HUES64 (cell line): ENCODE measurements around the gene BZW2.

Experiments
- H3K27ac ChIP-seq: 2 replicates; pipeline ENCODE4 v1.7.0; 2013; ENCODE audit warnings: low read depth, low read length, inconsistent platforms
- H3K27me3 ChIP-seq: 2 replicates; pipeline ENCODE4 v1.6.1; 2013; ENCODE audit warnings: mild to moderate bottlenecking, low read length; ENCODE audit not compliant: insufficient read depth
- H3K36me3 ChIP-seq: 2 replicates; pipeline ENCODE4 v1.6.1; 2013; ENCODE audit warnings: mild to moderate bottlenecking, low read length; ENCODE audit not compliant: insufficient read depth
- H3K4me1 ChIP-seq: 2 replicates; pipeline ENCODE4 v1.6.1; 2013; ENCODE audit warnings: mild to moderate bottlenecking, low read length, moderate library complexity; ENCODE audit not compliant: insufficient read depth
- H3K4me3 ChIP-seq: 2 replicates; pipeline ENCODE4 v1.5.1; 2013; ENCODE audit warnings: mild to moderate bottlenecking, low read length, moderate library complexity
- H3K9ac ChIP-seq: 2 replicates; pipeline ENCODE4 v1.6.1; 2013; ENCODE audit warnings: mild to moderate bottlenecking, low read depth, low read length
- H3K9me3 ChIP-seq: 2 replicates; pipeline ENCODE4 v1.6.1; 2013; ENCODE audit warnings: low read depth, low read length; ENCODE audit not compliant: insufficient read depth
- WGBS: fragments of 150-250, 120-280 bp; methylation state at CpG from one replicate; pipeline ENCODE4 v1.1.7; 2013; ENCODE audit warnings: missing lambda C conversion rate; 5-methylcytosine and 5-hydroxymethylcytosine counted together

BZW2 gene

DNA sequence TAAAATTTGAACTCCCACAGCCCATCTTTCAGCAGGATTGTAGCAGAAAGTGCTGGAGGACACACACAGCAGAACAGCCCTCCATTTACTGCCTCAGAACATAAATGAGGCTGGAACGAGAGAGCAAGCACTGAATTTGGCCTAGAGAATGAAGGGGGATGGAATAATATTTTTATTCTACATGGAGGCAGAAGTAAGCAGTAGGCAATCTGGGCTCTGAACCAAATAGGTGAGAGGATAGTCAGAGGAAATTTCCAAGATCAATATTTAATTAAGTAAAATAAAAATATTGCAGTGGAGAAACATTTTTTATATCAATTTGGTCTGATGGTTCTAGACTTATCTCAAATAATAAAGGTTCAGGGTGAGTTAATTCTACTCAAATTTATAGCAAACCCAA lies 78.4 kb downstream of the BZW2 start:
- Histone ChIP-seq H3K4me1 (no peaks in the 10 kb centered on the region), H3K9ac (no peak overlapping the region), H3K27me3 (no peaks in the 10 kb centered on the region), H3K9me3 (no peaks in the 10 kb centered on the region), H3K36me3 (no peaks in the 10 kb centered on the region), H3K27ac (no peak overlapping the region), H3K4me3 (no peak overlapping the region)
- WGBS = 89% methylated on average over 1 of the region's 1 CpG

DNA sequence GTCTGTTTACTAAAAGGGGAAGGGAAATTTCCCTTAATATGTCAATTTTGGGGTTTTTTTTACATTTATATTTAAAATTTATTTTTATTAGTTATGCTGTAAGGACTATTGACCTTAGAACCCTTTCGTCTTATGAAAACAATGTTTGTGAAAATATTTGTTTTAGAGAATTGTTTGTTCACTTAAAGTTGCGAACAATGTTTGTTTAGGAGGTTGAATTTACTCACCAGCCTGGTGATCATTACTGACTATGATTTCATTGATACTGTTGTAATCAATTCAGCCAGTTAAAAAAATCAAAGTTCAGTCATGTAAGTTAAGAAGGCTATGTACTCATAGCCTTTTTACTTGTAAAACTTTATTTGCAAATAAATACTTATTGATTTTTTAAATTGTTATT lies 80.2 kb downstream of the BZW2 start:
- no peak overlapping the region for H3K9ac ChIP-seq

DNA sequence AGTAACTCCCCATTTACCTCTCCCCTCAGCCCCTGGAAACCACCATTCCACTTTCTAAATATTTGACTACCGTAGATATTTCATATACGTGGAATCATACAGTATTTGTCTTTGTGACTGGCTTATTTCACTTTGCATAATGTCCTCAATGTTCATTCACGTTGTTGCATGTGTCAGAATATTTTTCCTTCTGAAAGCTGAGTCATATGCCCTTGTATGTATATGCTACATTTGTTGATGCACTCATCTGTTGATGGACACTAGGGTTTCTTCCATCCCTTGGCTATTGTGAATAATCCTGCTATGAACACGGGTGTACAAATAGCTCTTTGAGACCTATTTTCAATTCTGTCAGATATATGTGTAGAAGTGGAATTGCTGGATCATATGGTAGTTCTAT lies 81.8 kb downstream of the BZW2 start:
- Histone ChIP-seq H3K27ac (no peak overlapping the region), H3K9ac (no peak overlapping the region), H3K4me3 (no peak overlapping the region), H3K9me3 (no peaks in the 10 kb centered on the region), H3K27me3 (no peaks in the 10 kb centered on the region), H3K36me3 (no peaks in the 10 kb centered on the region), H3K4me1 (no peaks in the 10 kb centered on the region)
- 98% methylated on average over 4 of the region's 4 CpGs for WGBS

More for the DNA sequence above, 80.2 kb downstream of the BZW2 start:
- no peaks in the 10 kb centered on the region for H3K4me1 ChIP-seq
- no peaks in the 10 kb centered on the region for H3K9me3 ChIP-seq
- no peaks in the 10 kb centered on the region for H3K36me3 ChIP-seq
- 95% methylated on average over 2 of the region's 2 CpGs for WGBS
- no peaks in the 10 kb centered on the region for H3K27me3 ChIP-seq
- H3K4me3 ChIP-seq = no peak overlapping the region
- H3K27ac ChIP-seq = no peak overlapping the region

DNA sequence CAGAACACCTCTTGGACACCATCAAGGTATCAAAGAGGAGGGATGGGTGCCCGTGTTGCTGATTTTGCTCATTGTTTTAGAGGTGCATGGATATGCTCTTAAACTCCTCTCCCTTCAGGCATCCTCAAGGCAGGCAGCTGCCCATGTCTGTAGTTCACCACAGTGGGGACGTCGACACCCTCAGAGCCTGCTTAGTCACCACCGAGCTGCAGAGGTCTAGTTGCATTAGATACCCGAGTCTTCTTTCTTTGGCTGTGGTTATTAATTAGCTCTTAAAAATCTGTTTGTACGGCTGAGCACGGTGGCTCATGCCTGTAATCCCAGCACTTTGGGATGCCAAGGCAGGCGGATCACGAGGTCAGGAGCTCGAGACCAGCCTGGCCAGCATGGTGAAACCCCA lies 82.8 kb downstream of the BZW2 start:
- 94% methylated on average over 10 of the region's 10 CpGs for whole genome bisulfite sequencing
- Histone ChIP-seq H3K4me1 (no peaks in the 10 kb centered on the region), H3K27me3 (no peaks in the 10 kb centered on the region), H3K36me3 (no peaks in the 10 kb centered on the region), H3K27ac (no peak overlapping the region), H3K4me3 (no peak overlapping the region), H3K9me3 (no peaks in the 10 kb centered on the region), H3K9ac (no peak overlapping the region)

DNA sequence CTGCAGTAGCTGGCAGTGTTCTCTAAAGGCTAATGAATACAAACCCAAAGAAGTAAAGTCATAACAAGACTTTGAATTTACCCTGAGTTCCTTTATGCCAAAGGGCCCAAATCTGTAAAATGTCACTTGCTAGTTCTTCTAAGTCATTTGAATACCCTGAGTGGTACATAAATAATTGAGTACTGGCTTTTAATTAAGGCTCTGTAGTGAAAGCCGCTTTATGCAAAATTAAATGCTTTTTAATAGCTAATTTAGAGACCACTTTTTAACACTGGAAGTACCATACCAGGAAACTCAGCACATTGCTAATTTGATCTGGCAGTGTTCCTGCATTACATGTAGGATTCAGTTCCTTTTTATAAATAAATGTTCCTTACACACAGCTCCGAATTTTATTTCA lies 83.6 kb downstream of the BZW2 start:
- Histone ChIP-seq H3K4me3 (no peak overlapping the region), H3K27me3 (no peaks in the 10 kb centered on the region), H3K9me3 (no peaks in the 10 kb centered on the region), H3K9ac (no peak overlapping the region), H3K36me3 (no peaks in the 10 kb centered on the region), H3K27ac (no peak overlapping the region), H3K4me1 (no peaks in the 10 kb centered on the region)
- WGBS = 93% methylated on average over 2 of the region's 2 CpGs

DNA sequence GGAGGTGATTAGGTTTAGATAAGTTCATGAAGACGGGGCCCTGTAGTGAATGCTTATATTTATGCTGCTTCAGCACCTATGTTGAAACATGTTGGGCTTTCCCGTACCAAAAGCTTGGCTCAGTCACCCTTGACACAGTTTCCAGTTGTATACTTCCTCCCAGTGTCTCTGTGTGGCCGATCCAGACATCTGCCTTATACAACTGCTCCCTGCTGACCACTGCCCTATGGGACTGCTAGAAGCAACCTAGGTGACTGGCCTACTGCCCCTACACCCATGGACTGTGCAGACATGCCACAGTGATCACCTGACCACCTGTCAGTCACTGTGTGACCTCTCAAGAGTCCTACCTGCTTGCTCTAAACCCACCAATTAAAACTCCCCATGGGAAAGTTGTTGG lies 85.0 kb downstream of the BZW2 start:
- 97% methylated on average over 3 of the region's 3 CpGs for WGBS
- Histone ChIP-seq H3K9me3 (no peaks in the 10 kb centered on the region), H3K36me3 (no peaks in the 10 kb centered on the region), H3K27me3 (no peaks in the 10 kb centered on the region), H3K4me3 (no peak overlapping the region), H3K9ac (no peak overlapping the region), H3K4me1 (no peaks in the 10 kb centered on the region), H3K27ac (no peak overlapping the region)

DNA sequence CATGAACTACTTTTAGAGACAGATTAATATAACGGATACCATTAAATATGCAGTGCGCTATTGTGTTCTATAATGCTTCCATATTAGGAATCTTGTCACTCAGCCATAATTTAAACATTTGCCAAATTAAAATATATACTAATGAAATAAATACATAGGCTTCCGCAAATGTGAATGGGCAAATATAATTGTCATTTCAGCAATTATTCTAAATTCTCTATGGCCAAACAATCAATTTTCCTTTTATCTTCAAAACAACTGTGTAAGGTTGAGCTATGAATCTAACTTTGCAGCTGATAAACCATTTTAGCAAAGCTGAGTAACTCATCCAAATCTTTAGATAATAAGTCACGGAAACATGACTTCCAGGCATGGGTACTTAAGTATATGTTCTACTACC lies 86.8 kb downstream of the BZW2 start:
- H3K9ac ChIP-seq = no peak overlapping the region
- H3K27me3 ChIP-seq = no peaks in the 10 kb centered on the region
- no peaks in the 10 kb centered on the region for H3K36me3 ChIP-seq
- no peak overlapping the region for H3K27ac ChIP-seq
- WGBS = 100% methylated on average over 3 of the region's 4 CpGs
- peaks cover 8% of the 10 kb centered on the region; the same call in 1 of the 2 replicates for H3K4me1 ChIP-seq
- H3K9me3 ChIP-seq = no peaks in the 10 kb centered on the region
- H3K4me3 ChIP-seq = no peak overlapping the region

DNA sequence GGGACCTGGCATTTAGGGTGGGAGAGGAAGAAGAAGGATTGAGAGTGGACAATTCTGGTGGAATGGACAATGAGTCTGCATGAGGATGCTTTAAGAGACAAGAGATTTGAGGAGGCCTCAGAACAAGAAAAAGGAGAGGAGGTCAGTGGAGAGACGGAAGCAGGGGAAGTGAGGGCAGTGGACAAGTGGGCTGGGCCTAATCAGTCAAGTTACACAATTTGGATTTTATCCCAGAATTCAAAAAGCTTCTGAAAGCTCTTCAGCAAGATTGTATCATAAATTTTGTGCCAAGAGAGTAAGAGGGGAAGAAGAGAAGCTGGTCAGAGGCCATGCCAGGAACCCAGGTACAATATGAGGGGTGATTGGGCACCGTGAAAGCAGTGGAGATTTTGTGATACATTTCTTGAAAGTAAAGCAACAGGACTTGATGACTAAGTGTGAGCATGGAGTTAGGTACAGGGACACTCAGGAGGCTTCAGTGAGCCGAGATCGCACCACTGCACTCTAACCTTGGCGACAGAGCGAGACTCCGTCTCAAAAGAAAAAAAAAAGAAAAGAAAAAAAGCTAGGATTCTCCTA lies 88.3 kb downstream of the BZW2 start:
- no peak overlapping the region for H3K27ac ChIP-seq
- no peaks in the 10 kb centered on the region for H3K36me3 ChIP-seq
- no peaks in the 10 kb centered on the region for H3K9me3 ChIP-seq
- H3K27me3 ChIP-seq = no peaks in the 10 kb centered on the region
- H3K9ac ChIP-seq = no peak overlapping the region
- H3K4me1 ChIP-seq = peaks cover 8% of the 10 kb centered on the region; the same call in 1 of the 2 replicates
- no peak overlapping the region for H3K4me3 ChIP-seq
- WGBS = 88% methylated on average over 7 of the region's 7 CpGs

DNA sequence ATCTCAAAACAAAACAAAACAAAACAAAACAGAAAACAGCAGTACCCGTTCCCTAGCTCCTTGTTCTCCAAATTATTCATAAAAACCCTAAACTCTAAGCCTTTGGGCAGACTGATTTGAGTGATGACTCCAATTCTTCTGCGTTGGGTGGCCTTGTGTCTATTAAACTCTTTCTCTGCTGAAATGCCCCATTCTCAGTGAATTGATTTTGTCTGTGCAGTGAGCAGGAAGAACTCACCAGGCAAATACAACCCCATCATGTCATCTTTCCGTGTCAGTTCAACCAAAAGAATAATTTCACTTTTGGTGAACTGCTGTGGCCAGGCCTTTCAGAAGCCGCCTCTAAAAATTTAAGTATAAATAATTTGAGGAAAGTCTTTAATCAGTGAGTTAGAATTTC lies 89.0 kb downstream of the BZW2 start:
- WGBS = 79% methylated on average over 4 of the region's 4 CpGs
- no peak overlapping the region for H3K27ac ChIP-seq
- H3K36me3 ChIP-seq = no peaks in the 10 kb centered on the region
- H3K4me1 ChIP-seq = peaks cover 8% of the 10 kb centered on the region; the same call in 1 of the 2 replicates
- no peaks in the 10 kb centered on the region for H3K27me3 ChIP-seq
- no peak overlapping the region for H3K4me3 ChIP-seq
- H3K9ac ChIP-seq = no peak overlapping the region
- no peaks in the 10 kb centered on the region for H3K9me3 ChIP-seq

DNA sequence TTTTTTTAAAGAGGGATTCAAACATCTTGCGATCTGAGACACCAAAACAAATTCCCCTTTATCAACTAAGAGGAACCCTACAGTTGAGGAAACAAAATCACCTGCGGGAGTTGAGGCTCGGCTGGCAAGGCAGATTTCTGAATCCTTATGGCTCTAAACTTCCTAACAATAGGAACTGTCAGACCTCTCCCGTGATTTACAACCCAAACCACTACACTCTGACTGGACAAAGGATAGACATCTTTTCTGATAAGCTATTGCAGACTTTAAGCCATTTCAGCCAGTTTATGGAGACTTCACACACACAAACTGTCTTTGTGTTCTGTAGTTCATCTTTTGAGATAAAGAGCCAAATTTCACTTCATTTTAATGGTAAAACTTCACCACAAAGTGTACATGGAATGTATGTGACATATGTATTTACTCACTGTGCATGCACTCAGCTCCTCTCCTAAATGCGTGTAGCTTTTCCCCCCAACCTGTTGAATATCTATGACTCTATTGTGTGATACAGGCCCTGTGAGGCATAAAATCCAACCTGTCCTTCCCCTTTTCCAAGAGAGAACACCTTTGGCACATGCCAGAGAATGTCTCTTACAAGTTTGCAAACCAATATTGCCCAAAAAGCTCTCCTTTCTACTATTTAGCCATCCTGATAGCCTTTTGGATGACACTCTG lies 92.2 kb downstream of the BZW2 start:
- Histone ChIP-seq H3K27me3 (no peaks in the 10 kb centered on the region), H3K9ac (no peak overlapping the region), H3K4me3 (no peak overlapping the region), H3K27ac (no peak overlapping the region), H3K4me1 (peaks cover 8% of the 10 kb centered on the region; the same call in 1 of the 2 replicates), H3K9me3 (no peaks in the 10 kb centered on the region), H3K36me3 (no peaks in the 10 kb centered on the region)
- 79% methylated on average over 5 of the region's 5 CpGs for WGBS

DNA sequence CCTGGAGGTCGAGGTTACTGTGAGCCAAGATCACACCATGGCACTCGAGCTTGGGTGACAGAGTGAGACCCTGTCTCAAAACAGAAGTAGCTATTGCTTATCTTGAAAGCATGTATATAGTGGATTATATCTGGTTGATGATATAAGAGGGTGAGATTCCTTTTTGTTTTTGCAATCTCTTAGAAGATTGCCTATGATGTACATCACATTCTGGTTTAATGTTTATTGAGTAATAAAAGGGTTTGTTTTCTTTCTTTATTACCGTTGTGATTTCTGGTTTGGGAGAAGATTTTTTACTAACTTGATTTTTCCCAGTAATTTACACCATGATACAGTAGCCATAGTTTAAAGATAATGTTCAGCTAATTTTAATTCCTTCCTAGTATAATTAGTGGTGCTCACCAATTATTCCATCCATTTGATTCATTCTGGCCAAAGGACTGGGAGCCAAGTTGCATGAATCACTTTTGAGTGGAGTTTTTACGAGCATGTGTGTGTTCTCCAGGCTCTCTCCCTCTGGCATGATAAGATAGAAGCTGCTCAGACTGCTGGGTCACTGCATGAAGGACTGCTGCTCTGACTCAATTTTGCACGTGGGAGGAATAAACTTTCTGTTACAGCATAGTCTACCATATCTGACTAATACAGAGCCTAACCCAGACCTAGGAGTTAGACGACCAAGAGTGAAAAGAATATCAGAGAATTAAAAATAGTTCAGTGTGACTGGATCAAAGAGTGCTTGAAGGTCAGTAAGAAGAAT lies 94.1 kb downstream of the BZW2 start:
- no peak overlapping the region for H3K9ac ChIP-seq
- no peak overlapping the region for H3K27ac ChIP-seq
- H3K9me3 ChIP-seq = no peaks in the 10 kb centered on the region
- no peaks in the 10 kb centered on the region for H3K36me3 ChIP-seq
- peaks cover 9% of the 10 kb centered on the region for H3K4me1 ChIP-seq
- no peaks in the 10 kb centered on the region for H3K27me3 ChIP-seq
- no peak overlapping the region for H3K4me3 ChIP-seq
- WGBS = 87% methylated on average over 5 of the region's 6 CpGs
